ENCODE data around the gene RNF168. TPM values are rescaled to one million over a fixed set of nuclear protein-coding genes. Genes with fewer than 3 reads are reported as not detected.
"Not testable (repeated sequence)": the region's sequence is repeated elsewhere in the genome, so short reads cannot be mapped to it uniquely, and the experiment has no call there.

The RNF168 gene
- total and polyA plus RNA-seq, 10 donors = 3.4 to 28.3 (median 22.9) TPM

GRCh38 chr3:196506687-196507086 is 3.1 kb upstream of the RNF168 start:
- Histone ChIP-seq H3K27me3 (replicated peaks in 1 of 7) (no peaks in the 10 kb centered on the region), H3K27ac (no peak overlapping the region), H3K4me3 (no peak overlapping the region), H3K4me1 (peaks cover 0 to 33% (median 7%) of the 10 kb centered on the region in 6 donors), H3K36me3 (no peaks in the 10 kb centered on the region), H3K9me3 (peaks cover 0 to 20% (median 12%) of the 10 kb centered on the region in 8 donors)
- TF ChIP-seq POLR2A (IDR thresholded peaks at IDR 0.05) = no peak
- TF ChIP-seq POLR2AphosphoS5 (IDR thresholded peaks at IDR 0.05) = no peak
- TF ChIP-seq CTCF (IDR thresholded peaks at IDR 0.05 in 8 of 11, conservative IDR thresholded peaks at IDR 0.05 in 3 of 11) = no peak
- intact Hi-C loops (cut with DNase I; ENCODE audit: low total_unique reads) = no loop called here
- DNase-seq = no peak
- 86 to 94% (median 93%) methylated on average over 8 of the region's 8 CpGs for WGBS, 5 donors

- intact Hi-C loops (cut with DNase I; ENCODE audit: low total_unique reads) = no loop called here
- TF ChIP-seq POLR2A (IDR thresholded peaks at IDR 0.05) (no peak), POLR2AphosphoS5 (IDR thresholded peaks at IDR 0.05) (no peak), CTCF (IDR thresholded peaks at IDR 0.05 in 8 of 11, conservative IDR thresholded peaks at IDR 0.05 in 3 of 11) (no peak)
- Histone ChIP-seq H3K9me3 (peaks cover 0 to 20% (median 12%) of the 10 kb centered on the region in 8 donors), H3K4me3 (peak overlapping the region in 2 of 8 donors; percentile 80 to 96), H3K27me3 (replicated peaks in 1 of 7) (no peaks in the 10 kb centered on the region), H3K36me3 (no peaks in the 10 kb centered on the region), H3K4me1 (peaks cover 10 to 55% (median 27%) of the 10 kb centered on the region in 6 donors), H3K27ac (peak overlapping the region in 7 of 8 donors; percentile 84 to 99 (median 94))
- no peak for DNase-seq
- WGBS, 5 donors = 94 to 99% (median 97%) methylated on average over 6 of the region's 6 CpGs
These were observed 988 bp upstream of the RNF168 start for GRCh38 chr3:196504556-196504955.

- Histone ChIP-seq H3K4me3 (peak overlapping the region; percentile 69 to 96 (median 90)), H3K4me1 (peaks cover 10 to 60% (median 31%) of the 10 kb centered on the region in 6 donors), H3K9me3 (peaks cover 0 to 20% (median 12%) of the 10 kb centered on the region in 8 donors), H3K27ac (peak overlapping the region; percentile 84 to 99 (median 94))
- intact Hi-C loops (cut with DNase I; ENCODE audit: low total_unique reads); H3K36me3 ChIP-seq; H3K27me3 ChIP-seq (replicated peaks in 1 of 7); DNase-seq: not testable (repeated sequence)
- WGBS, 5 donors = 23 to 29% (median 26%) methylated on average over 6 to 7 of the region's 7 CpGs
These were observed 470 bp upstream of the RNF168 start for GRCh38 chr3:196504077-196504398.

- H3K9me3 ChIP-seq = peaks cover 0 to 18% (median 12%) of the 10 kb centered on the region in 8 donors
- no peak for TF ChIP-seq POLR2A (IDR thresholded peaks at IDR 0.05)
- peak in 1 of 3 donors; percentile 35 for TF ChIP-seq POLR2AphosphoS5 (IDR thresholded peaks at IDR 0.05)
- peak in 1 of 11 experiments; percentile 7 for TF ChIP-seq CTCF (IDR thresholded peaks at IDR 0.05 in 8 of 11, conservative IDR thresholded peaks at IDR 0.05 in 3 of 11)
- peaks cover 10 to 72% (median 37%) of the 10 kb centered on the region in 6 donors for H3K4me1 ChIP-seq
- H3K36me3 ChIP-seq = peaks cover 0 to 15% (median 0%) of the 10 kb centered on the region in 6 donors
- 0 to 1% (median 0%) methylated on average over 10 to 27 of the region's 27 CpGs for WGBS, 5 donors
- H3K27me3 ChIP-seq (replicated peaks in 1 of 7) = no peaks in the 10 kb centered on the region
- peak; percentile 85 for DNase-seq
- peak overlapping the region; percentile 84 to 99 (median 94) for H3K27ac ChIP-seq
- peak overlapping the region; percentile 69 to 96 (median 90) for H3K4me3 ChIP-seq
- intact Hi-C loops (cut with DNase I; ENCODE audit: low total_unique reads) = no loop called here
These were observed 783 bp downstream of the RNF168 start for GRCh38 chr3:196502775-196503195.
